Fibroblast of mammary gland (primary cell): ENCODE results near the gene APC.

Source experiments
- DNase-seq: peaks from one replicate; pipeline ENCODE4 v3.0.0-alpha.2; 2010; ENCODE audit warnings: low read depth
- H3K4me3 ChIP-seq: 2 replicates; pipeline ENCODE4 v1.5.1; 2011; ENCODE audit warnings: low read depth, mild to moderate bottlenecking, low read length, moderate library complexity; ENCODE audit not compliant: control insufficient read depth
- TF ChIP-seq, protein P1 (sequence below): conservative IDR thresholded peaks from 2 replicates; pipeline ENCODE4 v1.5.1; 2011; ENCODE audit warnings: low read depth, low read length, inconsistent platforms; ENCODE audit not compliant: control insufficient read depth, insufficient read depth

Gene APC

GRCh38 chr5:112794410-112794809, 56.7 kb downstream of the APC start:
- H3K4me3 ChIP-seq = no peak overlapping the region
- TF ChIP-seq, protein P1, sequence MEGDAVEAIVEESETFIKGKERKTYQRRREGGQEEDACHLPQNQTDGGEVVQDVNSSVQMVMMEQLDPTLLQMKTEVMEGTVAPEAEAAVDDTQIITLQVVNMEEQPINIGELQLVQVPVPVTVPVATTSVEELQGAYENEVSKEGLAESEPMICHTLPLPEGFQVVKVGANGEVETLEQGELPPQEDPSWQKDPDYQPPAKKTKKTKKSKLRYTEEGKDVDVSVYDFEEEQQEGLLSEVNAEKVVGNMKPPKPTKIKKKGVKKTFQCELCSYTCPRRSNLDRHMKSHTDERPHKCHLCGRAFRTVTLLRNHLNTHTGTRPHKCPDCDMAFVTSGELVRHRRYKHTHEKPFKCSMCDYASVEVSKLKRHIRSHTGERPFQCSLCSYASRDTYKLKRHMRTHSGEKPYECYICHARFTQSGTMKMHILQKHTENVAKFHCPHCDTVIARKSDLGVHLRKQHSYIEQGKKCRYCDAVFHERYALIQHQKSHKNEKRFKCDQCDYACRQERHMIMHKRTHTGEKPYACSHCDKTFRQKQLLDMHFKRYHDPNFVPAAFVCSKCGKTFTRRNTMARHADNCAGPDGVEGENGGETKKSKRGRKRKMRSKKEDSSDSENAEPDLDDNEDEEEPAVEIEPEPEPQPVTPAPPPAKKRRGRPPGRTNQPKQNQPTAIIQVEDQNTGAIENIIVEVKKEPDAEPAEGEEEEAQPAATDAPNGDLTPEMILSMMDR = no peak
- DNase-seq = no peak

GRCh38 chr5:112795342-112795741, 57.7 kb downstream of the APC start:
- TF ChIP-seq, protein P1 = no peak

DNA sequence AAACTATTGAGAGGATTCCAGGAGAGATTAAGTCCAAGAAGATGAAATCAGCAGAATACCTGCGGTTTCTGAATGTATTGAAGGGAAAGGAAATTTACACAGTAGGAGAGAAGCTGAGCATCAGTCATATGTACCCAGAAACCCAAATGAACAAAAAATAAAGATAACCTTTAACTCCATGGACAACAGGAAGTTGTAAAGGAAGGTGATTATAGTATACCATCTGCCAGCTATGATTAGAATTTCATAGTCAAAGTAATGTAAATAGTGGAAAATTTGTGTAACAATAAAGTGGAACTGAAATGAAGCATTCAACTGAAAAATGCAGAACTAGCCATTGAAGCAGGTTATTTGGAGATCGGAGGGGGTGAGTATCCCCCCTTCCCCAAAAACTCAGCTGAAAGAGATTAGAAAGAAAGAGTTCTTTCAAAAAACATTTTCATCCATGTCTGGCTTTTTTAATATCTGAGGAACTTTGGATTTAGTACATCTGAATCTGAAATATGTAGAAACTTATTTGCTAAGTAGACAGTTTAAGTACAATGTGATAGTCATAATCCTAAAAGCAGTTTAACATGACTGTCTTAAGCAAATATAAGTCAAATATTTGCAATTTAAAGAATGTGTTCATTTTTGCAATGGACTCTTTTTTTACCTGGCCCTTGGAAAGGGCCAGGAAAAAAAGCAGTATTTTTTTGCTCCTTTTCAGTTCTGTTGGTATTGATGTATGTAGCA, 58.4 kb downstream of the APC start:
- H3K4me3 ChIP-seq = no peak overlapping the region
- TF ChIP-seq, protein P1 = no peak
- no peak for DNase-seq

More at GRCh38 chr5:112795342-112795741, 57.7 kb downstream of the APC start:
- no peak for DNase-seq
- no peak overlapping the region for H3K4me3 ChIP-seq

DNA sequence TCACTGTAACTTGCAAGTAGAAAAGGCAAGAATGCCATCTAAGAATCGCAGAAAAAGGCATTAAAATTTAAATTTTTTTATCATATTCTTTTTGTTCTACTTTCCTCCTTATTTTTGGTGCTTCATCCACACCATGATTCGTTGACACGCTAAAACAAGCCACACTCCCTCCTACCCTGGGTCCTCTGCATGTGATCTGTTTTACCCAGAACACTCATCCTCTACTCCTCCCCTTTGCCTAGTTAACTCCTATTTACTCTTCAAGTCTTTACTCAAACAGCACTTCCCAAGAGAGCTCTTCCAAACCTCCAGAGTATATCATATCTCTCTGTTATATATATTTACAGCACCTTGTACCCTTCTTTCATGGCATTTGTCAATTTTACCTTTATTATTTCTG, 62.0 kb downstream of the APC start:
- no peak overlapping the region for H3K4me3 ChIP-seq
- TF ChIP-seq, protein P1 = no peak
- no peak for DNase-seq

GRCh38 chr5:112800891-112801290, 63.2 kb downstream of the APC start:
- no peak overlapping the region for H3K4me3 ChIP-seq
- no peak for DNase-seq
- TF ChIP-seq, protein P1 = no peak

DNA sequence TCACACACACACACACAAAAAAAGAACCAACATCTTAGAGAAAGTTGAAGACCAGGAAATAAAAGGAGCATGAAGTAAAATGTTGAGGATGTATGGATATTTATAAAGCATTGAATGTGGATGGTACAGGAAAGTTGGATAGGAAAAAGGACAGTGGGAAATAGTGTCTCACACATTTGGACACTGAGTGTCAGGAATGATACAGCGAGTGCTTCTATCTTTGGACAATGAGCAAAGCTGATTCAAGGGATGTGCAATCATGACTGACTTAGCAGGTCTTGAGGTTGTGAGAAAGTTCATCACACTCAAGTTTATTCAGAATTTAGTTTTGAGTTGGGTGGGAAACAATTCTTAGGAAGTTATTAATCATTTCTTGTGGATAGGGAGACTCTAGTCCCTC, 73.3 kb downstream of the APC start:
- no peak for DNase-seq
- TF ChIP-seq, protein P1 = no peak
- no peak overlapping the region for H3K4me3 ChIP-seq

DNA sequence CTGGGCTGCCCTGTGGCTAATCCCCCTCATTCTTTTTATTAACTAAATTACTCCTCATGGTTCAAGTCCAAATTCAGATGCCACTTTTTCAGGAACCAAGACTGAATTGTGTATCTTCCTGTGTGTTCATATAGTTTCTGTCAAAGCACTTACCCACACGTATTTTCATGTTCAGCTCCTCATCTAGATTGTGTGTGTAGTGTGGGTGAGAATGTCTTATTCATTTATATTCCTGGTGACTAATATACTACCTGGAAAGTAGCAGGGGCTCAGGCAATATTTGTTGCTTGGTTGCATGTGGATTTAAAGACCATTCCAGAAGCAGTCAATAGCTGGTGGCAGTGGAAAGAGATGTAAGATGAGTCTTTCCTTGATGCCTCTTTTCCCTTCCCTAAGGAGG, 74.9 kb downstream of the APC start:
- no peak for DNase-seq
- no peak overlapping the region for H3K4me3 ChIP-seq
- TF ChIP-seq, protein P1 = no peak
